Measurements from ENCODE around the gene BTD.
"Not testable (repeated sequence)": the region's sequence is repeated elsewhere in the genome, so short reads cannot be mapped to it uniquely, and the experiment has no call there.

Gene BTD

GRCh38 chr3:15612001-15612400 is 10.5 kb downstream of the BTD start:
- TF ChIP-seq JUND (IDR thresholded peaks at IDR 0.05; ENCODE audit: low read depth) = no peak
- DNase-seq (ENCODE audit: low read depth in 1 of 2, low spot score in 1 of 2) = no peak
- in situ Hi-C loops (cut with HindIII; ENCODE audit: low pct_unique_long_range_greater_than_20kb, low sequenced_read_pairs) = no loop called here

GRCh38 chr3:15614958-15615357 is 13.4 kb downstream of the BTD start:
- no peak for TF ChIP-seq JUND (IDR thresholded peaks at IDR 0.05; ENCODE audit: low read depth)
- in situ Hi-C loops (cut with HindIII; ENCODE audit: low pct_unique_long_range_greater_than_20kb, low sequenced_read_pairs) = no loop called here
- DNase-seq (ENCODE audit: low read depth in 1 of 2, low spot score in 1 of 2) = no peak

GRCh38 chr3:15616053-15616452 is 14.5 kb downstream of the BTD start:
- DNase-seq (ENCODE audit: low read depth in 1 of 2, low spot score in 1 of 2) = no peak
- in situ Hi-C loops (cut with HindIII; ENCODE audit: low pct_unique_long_range_greater_than_20kb, low sequenced_read_pairs) = no loop called here
- TF ChIP-seq JUND (IDR thresholded peaks at IDR 0.05; ENCODE audit: low read depth) = no peak

- DNase-seq (ENCODE audit: low read depth in 1 of 2, low spot score in 1 of 2); in situ Hi-C loops (cut with HindIII; ENCODE audit: low pct_unique_long_range_greater_than_20kb, low sequenced_read_pairs): not testable (repeated sequence)
These were observed 18.3 kb downstream of the BTD start for GRCh38 chr3:15619659-15620464.

- in situ Hi-C loops (cut with HindIII; ENCODE audit: low pct_unique_long_range_greater_than_20kb, low sequenced_read_pairs) = no loop called here
- no peak for DNase-seq (ENCODE audit: low read depth in 1 of 2, low spot score in 1 of 2)
- TF ChIP-seq JUND (IDR thresholded peaks at IDR 0.05; ENCODE audit: low read depth) = no peak
These were observed 22.2 kb downstream of the BTD start for GRCh38 chr3:15623535-15624440.

GRCh38 chr3:15628967-15629366 is 27.4 kb downstream of the BTD start:
- DNase-seq (ENCODE audit: low read depth in 1 of 2, low spot score in 1 of 2) = no peak
- no peak for TF ChIP-seq JUND (IDR thresholded peaks at IDR 0.05; ENCODE audit: low read depth)
- in situ Hi-C loops (cut with HindIII; ENCODE audit: low pct_unique_long_range_greater_than_20kb, low sequenced_read_pairs) = no loop called here

GRCh38 chr3:15629860-15630597 is 28.5 kb downstream of the BTD start:
- TF ChIP-seq JUND (IDR thresholded peaks at IDR 0.05; ENCODE audit: low read depth) = no peak
- in situ Hi-C loops (cut with HindIII; ENCODE audit: low pct_unique_long_range_greater_than_20kb, low sequenced_read_pairs) = no loop called here
- DNase-seq (ENCODE audit: low read depth in 1 of 2, low spot score in 1 of 2) = peak; percentile 64 to 84

- peak in 1 of 2 experiments; percentile 65 for DNase-seq (ENCODE audit: low read depth in 1 of 2, low spot score in 1 of 2)
- in situ Hi-C loops (cut with HindIII; ENCODE audit: low pct_unique_long_range_greater_than_20kb, low sequenced_read_pairs) = no loop called here
- TF ChIP-seq JUND (IDR thresholded peaks at IDR 0.05; ENCODE audit: low read depth) = no peak
These were observed 29.3 kb downstream of the BTD start for GRCh38 chr3:15630646-15631350.

- DNase-seq (ENCODE audit: low read depth in 1 of 2, low spot score in 1 of 2) = no peak
- in situ Hi-C loops (cut with HindIII; ENCODE audit: low pct_unique_long_range_greater_than_20kb, low sequenced_read_pairs) = no loop called here
- TF ChIP-seq JUND (IDR thresholded peaks at IDR 0.05; ENCODE audit: low read depth) = no peak
These were observed 30.1 kb downstream of the BTD start for GRCh38 chr3:15631426-15632211.

GRCh38 chr3:15632212-15632580 is 30.7 kb downstream of the BTD start:
- no peak for DNase-seq (ENCODE audit: low read depth in 1 of 2, low spot score in 1 of 2)
- TF ChIP-seq JUND (IDR thresholded peaks at IDR 0.05; ENCODE audit: low read depth) = no peak
- in situ Hi-C loops (cut with HindIII; ENCODE audit: low pct_unique_long_range_greater_than_20kb, low sequenced_read_pairs) = no loop called here

GRCh38 chr3:15633159-15633558 is 31.6 kb downstream of the BTD start:
- no peak for TF ChIP-seq JUND (IDR thresholded peaks at IDR 0.05; ENCODE audit: low read depth)
- no peak for DNase-seq (ENCODE audit: low read depth in 1 of 2, low spot score in 1 of 2)
- in situ Hi-C loops (cut with HindIII; ENCODE audit: low pct_unique_long_range_greater_than_20kb, low sequenced_read_pairs) = no loop called here

All from T47D (cell line).